Endothelial cell of umbilical vein (primary cell): Measurements from ENCODE around the gene GLI2. TPM values are rescaled to one million over a fixed set of nuclear protein-coding genes. Genes with fewer than 3 reads are reported as not detected.

ENCODE experiments used
- BruUV-seq: library from RNA; stranded (reverse); fragments of 400-500 nt; replicated peaks from 2 replicates; lab custom pipeline; 2021; lab: Mats Ljungman, UMichigan
- CTCF ChIA-PET: fragments of 300-600, 350-600 bp; sonication (Branson Sonifier 250); formaldehyde crosslinking; loops from one replicate; lab custom pipeline; 2021; ENCODE audit warnings: antibody characterized with exemption, inconsistent platforms; lab: Charles Lee
- POLR2A ChIA-PET: fragments of 300-600, 350-600 bp; sonication (Branson Sonifier 250); formaldehyde crosslinking; loops from one replicate; lab custom pipeline; 2021; ENCODE audit warnings: antibody characterized with exemption, inconsistent platforms; lab: Charles Lee
- DNase-seq: peaks from one replicate; pipeline ENCODE4 v3.0.0-alpha.2; 2011; ENCODE audit warnings: low read depth, low spot score
- FAIRE-seq: peaks from 2 replicates; lab custom pipeline; 2011; peaks lifted over from hg19 to GRCh38; lab: Jason Lieb, UNC
- H2AFZ ChIP-seq: 2 replicates; pipeline ENCODE4 v1.6.0; 2012; ENCODE audit warnings: low read depth, low read length, control low read depth, inconsistent platforms
- H3K27ac ChIP-seq: 2 replicates; pipeline ENCODE4 v1.5.1; 2011; ENCODE audit warnings: low read depth, mild to moderate bottlenecking, control low read depth, low read length, moderate library complexity; ENCODE audit not compliant: insufficient read depth
- H3K27me3 ChIP-seq, 2 experiments: 2 replicates each; pipeline versions ENCODE4 v1.6.0 to v1.6.1; 2011; ENCODE audit warnings: low read length in 2 of 2, mixed read lengths in 1 of 2; ENCODE audit not compliant: control insufficient read depth in 2 of 2, insufficient read depth in 2 of 2
- H3K36me3 ChIP-seq, 2 experiments: 2 replicates in 1 of 2; 3 replicates in 1 of 2; pipeline ENCODE4 v1.5.1; 2011; ENCODE audit warnings: low read length in 2 of 2, mild to moderate bottlenecking in 1 of 2, moderate library complexity in 1 of 2; ENCODE audit not compliant: control insufficient read depth in 2 of 2, insufficient read depth in 2 of 2; ENCODE audit errors: extremely low read depth in 1 of 2
- H3K4me1 ChIP-seq: 3 replicates; pipeline ENCODE4 v1.5.1; 2011; ENCODE audit warnings: mild to moderate bottlenecking, low read length; ENCODE audit not compliant: control insufficient read depth, insufficient read depth; ENCODE audit errors: extremely low read depth
- H3K4me2 ChIP-seq: 2 replicates; pipeline ENCODE4 v1.6.1; 2011; ENCODE audit warnings: low read length, control low read depth, mixed read lengths; ENCODE audit not compliant: insufficient read depth
- H3K4me3 ChIP-seq, 3 experiments: fragments of 200-600 bp in 1 of 3; sonication (generic), shearing (Covaris generic) in 1 of 3; replicated peaks in 1 of 3; 2 replicates each; pipeline ENCODE4 v1.5.1; 2011 to 2016; ENCODE audit warnings: control low read depth in 3 of 3, low read length in 3 of 3, mild to moderate bottlenecking in 2 of 3, inconsistent platforms in 1 of 3, low read depth in 1 of 3, moderate library complexity in 1 of 3; ENCODE audit not compliant: insufficient read depth in 1 of 3
- H3K79me2 ChIP-seq: 2 replicates; pipeline ENCODE4 v1.6.0; 2012; ENCODE audit warnings: low read length, inconsistent platforms; ENCODE audit not compliant: control insufficient read depth, insufficient read depth
- H3K9ac ChIP-seq: replicated peaks from 2 replicates; pipeline ENCODE3; 2011; ENCODE audit warnings: low read length, control low read depth; ENCODE audit not compliant: insufficient read depth; ENCODE audit errors: extremely low read depth
- H3K9me1 ChIP-seq: replicated peaks from 3 replicates; pipeline ENCODE4 v1.6.0; 2011; ENCODE audit warnings: mild to moderate bottlenecking, low read length; ENCODE audit not compliant: control insufficient read depth, insufficient read depth; ENCODE audit errors: extremely low read depth
- H3K9me3 ChIP-seq: replicated peaks from 2 replicates; pipeline ENCODE4 v1.5.1; 2012; ENCODE audit warnings: low read length, inconsistent platforms; ENCODE audit not compliant: control insufficient read depth, insufficient read depth
- H4K20me1 ChIP-seq: replicated peaks from 2 replicates; pipeline ENCODE3; 2011; ENCODE audit warnings: mild to moderate bottlenecking, low read length; ENCODE audit not compliant: control insufficient read depth, insufficient read depth; ENCODE audit errors: extremely low read depth
- EZH2 ChIP-seq: IDR thresholded peaks from 2 replicates; pipeline ENCODE4 v1.6.1; 2012; ENCODE audit warnings: borderline replicate concordance, low read depth, mild to moderate bottlenecking, moderate library complexity, low read length, inconsistent platforms; ENCODE audit not compliant: severe bottlenecking
- FOS ChIP-seq: IDR thresholded peaks from 2 replicates; pipeline ENCODE4 v1.6.1; 2011; ENCODE audit warnings: mild to moderate bottlenecking, low read length, moderate library complexity, borderline replicate concordance; ENCODE audit not compliant: insufficient read depth
- GATA2 ChIP-seq: IDR thresholded peaks from 2 replicates; pipeline ENCODE4 v1.7.0; 2011; ENCODE audit warnings: low read depth, mild to moderate bottlenecking, moderate library complexity, mixed read lengths, low read length; ENCODE audit not compliant: insufficient read length, insufficient read depth
- JUN ChIP-seq: IDR thresholded peaks from 2 replicates; pipeline ENCODE4 v1.6.1; 2011; ENCODE audit warnings: borderline replicate concordance, low read depth; ENCODE audit not compliant: insufficient read length, insufficient read depth
- MYC ChIP-seq: IDR thresholded peaks from one replicate; pipeline ENCODE4 v1.6.1; 2011; ENCODE audit warnings: mild to moderate bottlenecking, low read depth, low read length
- POLR2A ChIP-seq: IDR thresholded peaks from 2 replicates; pipeline ENCODE4 v1.6.1; 2012; ENCODE audit warnings: low read depth, mild to moderate bottlenecking, control low read depth, low read length
- POLR2AphosphoS5 ChIP-seq: IDR thresholded peaks from 2 replicates; pipeline ENCODE4 v1.6.1; 2012; ENCODE audit warnings: low read depth, mild to moderate bottlenecking, control low read depth, low read length, moderate library complexity; ENCODE audit not compliant: insufficient read depth
- dilution Hi-C: fragments of 300-500 bp; cut with MboI; formaldehyde crosslinking; loops from one replicate; pipeline ENCODE4 v1.15.0; 2019; ENCODE audit warnings: low sequenced_read_pairs; ENCODE audit not compliant: extremely low pct_ligation_motif_present
- intact Hi-C: fragments of 100-400 bp; cut with micrococcal nuclease; formaldehyde crosslinking; loops from one replicate; pipeline ENCODE4 v1.10.0; 2022
- polyA plus RNA-seq, 4 experiments: library from polyadenylated mRNA; depleted of rRNA in 3 of 4; stranded (reverse) in 3 of 4; unstranded in 1 of 4; fragments of >200 nt; gene quantifications; 2 replicates each; pipeline versions ENCODE4 v1.2.1 to v1.2.3, GENCODE V29; 2011 to 2012; ENCODE audit warnings: missing spikeins in 1 of 4
- total RNA-seq: library from RNA; stranded (reverse); gene quantifications from 2 replicates; pipeline ENCODE4 v1.2.3, GENCODE V29; 2021
- TF ChIP-seq, protein P1 (sequence below), 2 donors: IDR thresholded peaks; 1 replicate in 1 of 2; 2 replicates in 1 of 2; pipeline ENCODE4 v1.5.1; 2011; ENCODE audit warnings: low read length in 2 of 2, mild to moderate bottlenecking in 2 of 2, moderate library complexity in 2 of 2, control low read depth in 1 of 2, inconsistent platforms in 1 of 2, low read depth in 1 of 2; ENCODE audit not compliant: insufficient read depth in 1 of 2; ENCODE audit errors: extremely low read depth in 1 of 2
- TF ChIP-seq, protein P2 (sequence below): IDR thresholded peaks from 2 replicates; pipeline ENCODE4 v1.6.1; 2011; ENCODE audit not compliant: insufficient read depth, insufficient read length

The GLI2 gene
- total and polyA plus RNA-seq, 2 donors (not counting 3 experiments of a cell fraction or from before 2014, with no cell fraction given) = 0.13 TPM; not detected in 1

DNA sequence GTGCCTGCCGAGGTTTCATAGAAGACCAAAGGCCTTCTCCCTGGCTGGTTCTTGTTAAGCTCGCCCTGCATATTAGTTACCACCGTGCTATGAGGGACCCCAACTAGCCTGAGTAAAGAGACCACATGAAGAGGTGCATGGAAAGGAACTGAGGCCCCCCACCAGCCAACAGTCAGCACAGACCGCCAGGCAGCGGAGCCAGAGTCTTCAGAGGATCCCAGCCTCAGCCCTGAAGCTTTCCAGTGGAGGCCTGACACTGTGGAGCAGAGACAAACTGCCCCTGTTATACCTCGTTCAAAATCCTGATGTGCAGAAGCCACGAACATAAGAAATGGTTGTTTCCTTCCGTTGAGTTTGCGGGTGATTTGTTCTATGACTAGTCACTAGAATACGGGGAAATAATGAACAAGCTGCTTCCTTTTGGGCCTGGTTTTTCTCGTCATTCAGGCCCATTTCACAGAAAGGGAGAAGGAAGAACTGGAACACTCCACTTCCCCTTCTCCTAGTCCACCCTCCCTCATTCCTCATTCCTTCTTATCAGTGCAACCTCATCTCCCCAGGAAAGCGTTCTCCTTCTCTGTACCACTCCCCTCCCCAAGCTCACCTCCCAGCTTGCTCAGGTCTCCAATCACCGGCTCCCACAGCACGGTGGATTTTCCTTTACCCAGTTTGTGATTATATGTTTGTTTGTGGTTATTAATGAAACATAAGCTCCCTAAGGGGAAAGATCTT lies 3.0 kb upstream of the GLI2 start:
- no peaks in the 10 kb centered on the region for H3K9me1 ChIP-seq
- no peaks in the 10 kb centered on the region for H3K79me2 ChIP-seq
- no peaks in the 10 kb centered on the region for H4K20me1 ChIP-seq
- no peaks in the 10 kb centered on the region for H3K4me1 ChIP-seq
- ChIA-PET POLR2A (no interaction called here), CTCF (interaction anchor here (1.3 to 2.2 kb wide), 2 partner anchors 37 to 347 kb away, joined by 6 to 7 read pairs; no protein-coding TSS in a partner anchor)
- no peak overlapping the region for H2AFZ ChIP-seq
- H3K4me3 ChIP-seq = no peak overlapping the region
- H3K9me3 ChIP-seq = no peaks in the 10 kb centered on the region
- dilution Hi-C loops = no loop called here
- TF ChIP-seq MYC (no peak), EZH2 (no peak), POLR2AphosphoS5 (no peak), POLR2A (no peak), JUN (no peak), GATA2 (no peak), FOS (no peak)
- TF ChIP-seq, protein P1, sequence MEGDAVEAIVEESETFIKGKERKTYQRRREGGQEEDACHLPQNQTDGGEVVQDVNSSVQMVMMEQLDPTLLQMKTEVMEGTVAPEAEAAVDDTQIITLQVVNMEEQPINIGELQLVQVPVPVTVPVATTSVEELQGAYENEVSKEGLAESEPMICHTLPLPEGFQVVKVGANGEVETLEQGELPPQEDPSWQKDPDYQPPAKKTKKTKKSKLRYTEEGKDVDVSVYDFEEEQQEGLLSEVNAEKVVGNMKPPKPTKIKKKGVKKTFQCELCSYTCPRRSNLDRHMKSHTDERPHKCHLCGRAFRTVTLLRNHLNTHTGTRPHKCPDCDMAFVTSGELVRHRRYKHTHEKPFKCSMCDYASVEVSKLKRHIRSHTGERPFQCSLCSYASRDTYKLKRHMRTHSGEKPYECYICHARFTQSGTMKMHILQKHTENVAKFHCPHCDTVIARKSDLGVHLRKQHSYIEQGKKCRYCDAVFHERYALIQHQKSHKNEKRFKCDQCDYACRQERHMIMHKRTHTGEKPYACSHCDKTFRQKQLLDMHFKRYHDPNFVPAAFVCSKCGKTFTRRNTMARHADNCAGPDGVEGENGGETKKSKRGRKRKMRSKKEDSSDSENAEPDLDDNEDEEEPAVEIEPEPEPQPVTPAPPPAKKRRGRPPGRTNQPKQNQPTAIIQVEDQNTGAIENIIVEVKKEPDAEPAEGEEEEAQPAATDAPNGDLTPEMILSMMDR (IDR thresholded peaks at IDR 0.05; ENCODE audit: extremely low read depth in 1 of 2, insufficient read depth in 1 of 2, low read depth in 1 of 2, low read length in 2 of 2) = no peak
- TF ChIP-seq, protein P2, sequence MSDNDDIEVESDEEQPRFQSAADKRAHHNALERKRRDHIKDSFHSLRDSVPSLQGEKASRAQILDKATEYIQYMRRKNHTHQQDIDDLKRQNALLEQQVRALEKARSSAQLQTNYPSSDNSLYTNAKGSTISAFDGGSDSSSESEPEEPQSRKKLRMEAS = no peak
- no peak for FAIRE-seq
- BruUV-seq = no TSS peak
- DNase-seq = no peak
- H3K27me3 ChIP-seq = peaks cover 37 to 64% of the 10 kb centered on the region in 2 experiments
- no peak overlapping the region for H3K4me2 ChIP-seq
- H3K36me3 ChIP-seq = no peaks in the 10 kb centered on the region
- intact Hi-C loops = no loop called here
- no peak overlapping the region for H3K27ac ChIP-seq
- no peak overlapping the region for H3K9ac ChIP-seq
